Liver (tissue), 9 donors: ENCODE measurements around the gene LRP5. TPM values are rescaled to one million over a fixed set of nuclear protein-coding genes. Genes with fewer than 3 reads are reported as not detected.

Experiments used
- DNase-seq: peaks from one replicate; pipeline ENCODE4 v3.0.0-alpha.2; 2017; ENCODE audit warnings: low spot score
- H3K27ac ChIP-seq, 2 donors: one replicate each; pipeline ENCODE4 v1.7.0; 2013; ENCODE audit warnings: inconsistent platforms in 2 of 2, low read length in 2 of 2, control low read depth in 1 of 2, low read depth in 1 of 2, mild to moderate bottlenecking in 1 of 2
- H3K27me3 ChIP-seq, 4 donors: one replicate each; pipeline versions ENCODE4 v1.6.1 to v1.7.0; 2013; ENCODE audit warnings: low read length in 3 of 4, inconsistent platforms in 1 of 4, mild to moderate bottlenecking in 1 of 4, moderate library complexity in 1 of 4; ENCODE audit not compliant: control insufficient read depth in 4 of 4, insufficient read depth in 4 of 4
- H3K36me3 ChIP-seq, 4 donors: one replicate each; pipeline versions ENCODE4 v1.6.1 to v1.7.0; 2013; ENCODE audit warnings: low read length in 3 of 4, mild to moderate bottlenecking in 3 of 4, low read depth in 1 of 4, moderate library complexity in 1 of 4; ENCODE audit not compliant: control insufficient read depth in 4 of 4, insufficient read depth in 3 of 4
- H3K4me1 ChIP-seq, 4 donors: one replicate each; pipeline versions ENCODE4 v1.6.1 to v1.7.0; 2013; ENCODE audit warnings: low read length in 3 of 4, mild to moderate bottlenecking in 3 of 4, moderate library complexity in 1 of 4; ENCODE audit not compliant: control insufficient read depth in 4 of 4, insufficient read depth in 4 of 4
- H3K4me3 ChIP-seq, 3 donors: one replicate each; pipeline versions ENCODE4 v1.6.1 to v1.7.0; 2013; ENCODE audit warnings: low read length in 3 of 3, control low read depth in 1 of 3, low read depth in 1 of 3, mild to moderate bottlenecking in 1 of 3
- H3K9ac ChIP-seq, 2 donors: one replicate each; pipeline ENCODE4 v1.7.0; 2013; ENCODE audit warnings: low read length in 2 of 2, mild to moderate bottlenecking in 2 of 2, moderate library complexity in 2 of 2, control low read depth in 1 of 2, low read depth in 1 of 2
- H3K9me3 ChIP-seq, 4 donors: one replicate each; pipeline versions ENCODE4 v1.6.1 to v1.7.0; 2013; ENCODE audit warnings: low read length in 3 of 4; ENCODE audit not compliant: control insufficient read depth in 4 of 4
- EGR1 ChIP-seq, 2 donors: IDR thresholded peaks; 2 replicates each; pipeline ENCODE4 v1.6.1; 2016 to 2018; ENCODE audit warnings: antibody characterized with exemption in 2 of 2, low read depth in 2 of 2
- FOXA1 ChIP-seq: IDR thresholded peaks from 2 replicates; pipeline ENCODE4 v1.6.1; 2016; ENCODE audit warnings: antibody characterized with exemption
- FOXA2 ChIP-seq: IDR thresholded peaks from 2 replicates; pipeline ENCODE4 v1.6.1; 2016; ENCODE audit warnings: antibody characterized with exemption
- GABPA ChIP-seq, 2 donors: IDR thresholded peaks in 1 of 2; conservative IDR thresholded peaks in 1 of 2; 2 replicates each; pipeline ENCODE4 v1.6.1; 2016; ENCODE audit warnings: antibody characterized with exemption in 2 of 2, mild to moderate bottlenecking in 1 of 2, moderate library complexity in 1 of 2
- HNF4A ChIP-seq, 2 donors: conservative IDR thresholded peaks; 2 replicates each; pipeline ENCODE4 v1.6.1; 2016; ENCODE audit warnings: antibody characterized with exemption in 2 of 2, mild to moderate bottlenecking in 2 of 2
- HNF4G ChIP-seq: IDR thresholded peaks from 2 replicates; pipeline ENCODE4 v1.6.1; 2016; ENCODE audit warnings: antibody characterized with exemption
- JUND ChIP-seq, 2 donors: IDR thresholded peaks; 2 replicates each; pipeline ENCODE4 v1.6.1; 2016; ENCODE audit warnings: antibody characterized with exemption in 2 of 2
- NR2F2 ChIP-seq: IDR thresholded peaks from 2 replicates; pipeline ENCODE4 v1.6.1; 2016; ENCODE audit warnings: antibody characterized with exemption
- RAD21 ChIP-seq, 2 donors: IDR thresholded peaks; 2 replicates each; pipeline ENCODE4 v1.6.1; 2016; ENCODE audit warnings: antibody characterized with exemption in 2 of 2, mild to moderate bottlenecking in 2 of 2
- RXRA ChIP-seq, 2 donors: IDR thresholded peaks; 2 replicates each; pipeline ENCODE4 v1.6.1; 2017 to 2018; ENCODE audit warnings: antibody characterized with exemption in 2 of 2, mild to moderate bottlenecking in 1 of 2
- SP1 ChIP-seq: IDR thresholded peaks from 2 replicates; pipeline ENCODE4 v1.6.1; 2018; ENCODE audit warnings: antibody characterized with exemption, mild to moderate bottlenecking
- TAF1 ChIP-seq: conservative IDR thresholded peaks from 2 replicates; pipeline ENCODE4 v1.6.1; 2016; ENCODE audit warnings: antibody characterized with exemption, mild to moderate bottlenecking
- YY1 ChIP-seq: IDR thresholded peaks from 2 replicates; pipeline ENCODE4 v1.6.1; 2016; ENCODE audit warnings: antibody characterized with exemption, mild to moderate bottlenecking
- WGBS: extraction: QIAGEN DNeasy Blood & Tissue Kit; methylation state at CpG from one replicate; pipeline ENCODE4 v1.1.7; 2013; 5-methylcytosine and 5-hydroxymethylcytosine counted together
- polyA plus RNA-seq, 2 donors: library from polyadenylated mRNA; stranded (reverse) in 1 of 2; unstranded in 1 of 2; fragments of 200-250 nt in 1 of 2; fragments of >200 nt in 1 of 2; fragmentation: Nextera tagmentation in 1 of 2; extraction: Ambion mirVana in 1 of 2; gene quantifications; one replicate each; pipeline versions ENCODE4 v1.2.1 to v1.2.3, GENCODE V29; 2013 to 2015
- total RNA-seq, 2 donors: library from RNA; depleted of rRNA; stranded (reverse); fragments of >200 nt; gene quantifications; one replicate each; pipeline ENCODE4 v1.2.3, GENCODE V29; 2014
- TF ChIP-seq, protein P1 (sequence below): IDR thresholded peaks from 2 replicates; pipeline ENCODE4 v1.6.1; 2016; ENCODE audit warnings: antibody characterized with exemption
- TF ChIP-seq, protein P2 (sequence below): IDR thresholded peaks from 2 replicates; pipeline ENCODE4 v1.6.1; 2016; ENCODE audit warnings: antibody characterized with exemption
- TF ChIP-seq, protein P3 (sequence below): fragments of 150-350 bp; IDR thresholded peaks from 2 replicates; pipeline ENCODE4 v1.5.1; 2017; ENCODE audit warnings: improper control_type of control experiment, low read depth, low read length; ENCODE audit not compliant: missing input control
- TF ChIP-seq, protein P4 (sequence below): IDR thresholded peaks from 2 replicates; pipeline ENCODE4 v1.6.1; 2016; ENCODE audit warnings: antibody characterized with exemption, mild to moderate bottlenecking
- TF ChIP-seq, protein P5 (sequence below): IDR thresholded peaks from 2 replicates; pipeline ENCODE4 v1.6.1; 2016; ENCODE audit warnings: antibody characterized with exemption
- donor health status: healthy.
- donor health status: healthy.
- donor health status: healthy.
- donor health status: healthy.
- donor health status: healthy.

The LRP5 gene
- total and polyA plus RNA-seq, 4 donors = 48.9 to 99.3 (median 71.3) TPM

DNA sequence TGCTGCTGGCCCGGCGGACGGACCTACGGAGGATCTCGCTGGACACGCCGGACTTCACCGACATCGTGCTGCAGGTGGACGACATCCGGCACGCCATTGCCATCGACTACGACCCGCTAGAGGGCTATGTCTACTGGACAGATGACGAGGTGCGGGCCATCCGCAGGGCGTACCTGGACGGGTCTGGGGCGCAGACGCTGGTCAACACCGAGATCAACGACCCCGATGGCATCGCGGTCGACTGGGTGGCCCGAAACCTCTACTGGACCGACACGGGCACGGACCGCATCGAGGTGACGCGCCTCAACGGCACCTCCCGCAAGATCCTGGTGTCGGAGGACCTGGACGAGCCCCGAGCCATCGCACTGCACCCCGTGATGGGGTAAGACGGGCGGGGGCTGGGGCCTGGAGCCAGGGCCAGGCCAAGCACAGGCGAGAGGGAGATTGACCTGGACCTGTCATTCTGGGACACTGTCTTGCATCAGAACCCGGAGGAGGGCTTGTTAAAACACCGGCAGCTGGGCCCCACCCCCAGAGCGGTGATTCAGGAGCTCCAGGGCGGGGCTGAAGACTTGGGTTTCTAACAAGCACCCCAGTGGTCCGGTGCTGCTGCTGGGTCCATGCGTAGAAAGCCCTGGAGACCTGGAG lies 74.1 kb downstream of the LRP5 start:
- TF ChIP-seq RXRA (IDR thresholded peaks at IDR 0.05) (peak; percentile 53 to 61), JUND (IDR thresholded peaks at IDR 0.05) (no peak), HNF4A (conservative IDR thresholded peaks at IDR 0.05) (peak; percentile 30 to 55)
- Histone ChIP-seq H3K27ac (peak overlapping the region; percentile 79 to 83), H3K4me1 (peaks cover 16 to 65% (median 46%) of the 10 kb centered on the region in 4 donors), H3K27me3 (no peaks in the 10 kb centered on the region), H3K36me3 (peaks cover 0 to 7% (median under 1%) of the 10 kb centered on the region in 4 donors), H3K9me3 (no peaks in the 10 kb centered on the region), H3K4me3 (peak overlapping the region in 1 of 3 donors; percentile 12), H3K9ac (no peak overlapping the region)
- no peak for DNase-seq
- WGBS = 79% methylated on average over 52 of the region's 52 CpGs

DNA sequence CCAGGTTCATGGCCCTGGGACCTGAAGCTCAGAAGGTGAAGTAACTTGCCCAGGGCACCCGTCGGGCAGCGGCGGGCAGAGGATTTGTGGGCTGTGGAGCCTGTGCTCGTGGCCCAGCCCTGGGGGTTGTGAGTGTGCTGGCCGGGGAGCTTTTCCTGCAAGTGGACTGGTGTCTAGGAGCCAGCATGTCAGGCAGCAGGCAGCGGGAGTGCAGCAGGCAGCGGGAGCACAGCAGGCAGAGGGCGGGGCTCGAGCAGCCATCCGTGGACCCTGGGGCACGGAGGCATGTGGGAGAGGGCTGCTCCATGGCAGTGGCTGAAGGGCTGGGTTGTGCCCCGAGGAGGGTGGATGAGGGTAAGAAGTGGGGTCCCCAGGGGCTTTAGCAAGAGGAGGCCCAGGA lies 75.4 kb downstream of the LRP5 start:
- Histone ChIP-seq H3K27ac (peak overlapping the region; percentile 79 to 83), H3K27me3 (no peaks in the 10 kb centered on the region), H3K4me3 (no peak overlapping the region), H3K36me3 (peaks cover 2 to 13% (median 3%) of the 10 kb centered on the region in 4 donors), H3K4me1 (peaks cover 14 to 52% (median 37%) of the 10 kb centered on the region in 4 donors), H3K9ac (no peak overlapping the region), H3K9me3 (no peaks in the 10 kb centered on the region)
- TF ChIP-seq, protein P1, sequence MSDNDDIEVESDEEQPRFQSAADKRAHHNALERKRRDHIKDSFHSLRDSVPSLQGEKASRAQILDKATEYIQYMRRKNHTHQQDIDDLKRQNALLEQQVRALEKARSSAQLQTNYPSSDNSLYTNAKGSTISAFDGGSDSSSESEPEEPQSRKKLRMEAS = no peak
- peak in 1 of 2 donors; percentile 40 for TF ChIP-seq RXRA (IDR thresholded peaks at IDR 0.05)
- TF ChIP-seq RAD21 (IDR thresholded peaks at IDR 0.05) = peak in 1 of 2 donors; percentile 9
- TF ChIP-seq HNF4A (conservative IDR thresholded peaks at IDR 0.05) = peak in 1 of 2 donors; percentile 12
- DNase-seq = no peak
- 45% methylated on average over 13 of the region's 13 CpGs for WGBS

DNA sequence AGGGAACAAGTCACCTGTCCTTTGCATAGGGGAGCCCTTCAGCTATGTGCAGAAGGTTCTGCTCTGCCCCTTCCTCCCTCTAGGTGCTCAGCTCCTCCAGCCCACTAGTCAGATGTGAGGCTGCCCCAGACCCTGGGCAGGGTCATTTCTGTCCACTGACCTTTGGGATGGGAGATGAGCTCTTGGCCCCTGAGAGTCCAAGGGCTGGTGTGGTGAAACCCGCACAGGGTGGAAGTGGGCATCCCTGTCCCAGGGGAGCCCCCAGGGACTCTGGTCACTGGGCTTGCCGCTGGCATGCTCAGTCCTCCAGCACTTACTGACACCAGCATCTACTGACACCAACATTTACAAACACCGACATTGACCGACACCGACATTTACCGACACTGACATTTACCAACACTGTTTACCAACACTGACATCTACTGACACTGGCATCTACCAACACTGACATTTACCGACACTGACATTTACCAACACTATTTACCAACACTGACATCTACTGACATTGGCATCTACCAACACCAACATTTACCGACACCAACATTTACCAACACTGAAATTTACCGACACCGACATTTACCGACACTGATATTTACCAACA lies 76.3 kb downstream of the LRP5 start:
- Histone ChIP-seq H3K9me3 (no peaks in the 10 kb centered on the region), H3K27ac (peak overlapping the region; percentile 79 to 83), H3K36me3 (peaks cover 2 to 16% (median 5%) of the 10 kb centered on the region in 4 donors), H3K27me3 (no peaks in the 10 kb centered on the region), H3K4me1 (peaks cover 12 to 44% (median 30%) of the 10 kb centered on the region in 4 donors), H3K9ac (no peak overlapping the region), H3K4me3 (no peak overlapping the region)
- no peak for DNase-seq
- peak; percentile 65 for TF ChIP-seq SP1
- TF ChIP-seq GABPA (IDR thresholded peaks at IDR 0.05 in 1 of 2, conservative IDR thresholded peaks at IDR 0.05 in 1 of 2) = no peak
- TF ChIP-seq JUND (IDR thresholded peaks at IDR 0.05) = peak in 1 of 2 donors; percentile 22
- TF ChIP-seq HNF4G = peak; percentile 66
- TF ChIP-seq FOXA1 = peak; percentile 87
- peak; percentile 79 to 89 for TF ChIP-seq RXRA (IDR thresholded peaks at IDR 0.05)
- TF ChIP-seq, protein P1 = no peak
- no peak for TF ChIP-seq EGR1 (IDR thresholded peaks at IDR 0.05; ENCODE audit: low read depth in 2 of 2)
- peak; percentile 73 to 90 for TF ChIP-seq HNF4A (conservative IDR thresholded peaks at IDR 0.05)
- no peak for TF ChIP-seq TAF1
- TF ChIP-seq, protein P2, sequence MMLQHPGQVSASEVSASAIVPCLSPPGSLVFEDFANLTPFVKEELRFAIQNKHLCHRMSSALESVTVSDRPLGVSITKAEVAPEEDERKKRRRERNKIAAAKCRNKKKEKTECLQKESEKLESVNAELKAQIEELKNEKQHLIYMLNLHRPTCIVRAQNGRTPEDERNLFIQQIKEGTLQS = no peak
- peak; percentile 57 to 60 for TF ChIP-seq RAD21 (IDR thresholded peaks at IDR 0.05)
- peak; percentile 58 for TF ChIP-seq YY1
- TF ChIP-seq, protein P3, sequence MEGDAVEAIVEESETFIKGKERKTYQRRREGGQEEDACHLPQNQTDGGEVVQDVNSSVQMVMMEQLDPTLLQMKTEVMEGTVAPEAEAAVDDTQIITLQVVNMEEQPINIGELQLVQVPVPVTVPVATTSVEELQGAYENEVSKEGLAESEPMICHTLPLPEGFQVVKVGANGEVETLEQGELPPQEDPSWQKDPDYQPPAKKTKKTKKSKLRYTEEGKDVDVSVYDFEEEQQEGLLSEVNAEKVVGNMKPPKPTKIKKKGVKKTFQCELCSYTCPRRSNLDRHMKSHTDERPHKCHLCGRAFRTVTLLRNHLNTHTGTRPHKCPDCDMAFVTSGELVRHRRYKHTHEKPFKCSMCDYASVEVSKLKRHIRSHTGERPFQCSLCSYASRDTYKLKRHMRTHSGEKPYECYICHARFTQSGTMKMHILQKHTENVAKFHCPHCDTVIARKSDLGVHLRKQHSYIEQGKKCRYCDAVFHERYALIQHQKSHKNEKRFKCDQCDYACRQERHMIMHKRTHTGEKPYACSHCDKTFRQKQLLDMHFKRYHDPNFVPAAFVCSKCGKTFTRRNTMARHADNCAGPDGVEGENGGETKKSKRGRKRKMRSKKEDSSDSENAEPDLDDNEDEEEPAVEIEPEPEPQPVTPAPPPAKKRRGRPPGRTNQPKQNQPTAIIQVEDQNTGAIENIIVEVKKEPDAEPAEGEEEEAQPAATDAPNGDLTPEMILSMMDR = peak; percentile 10
- TF ChIP-seq, protein P4, sequence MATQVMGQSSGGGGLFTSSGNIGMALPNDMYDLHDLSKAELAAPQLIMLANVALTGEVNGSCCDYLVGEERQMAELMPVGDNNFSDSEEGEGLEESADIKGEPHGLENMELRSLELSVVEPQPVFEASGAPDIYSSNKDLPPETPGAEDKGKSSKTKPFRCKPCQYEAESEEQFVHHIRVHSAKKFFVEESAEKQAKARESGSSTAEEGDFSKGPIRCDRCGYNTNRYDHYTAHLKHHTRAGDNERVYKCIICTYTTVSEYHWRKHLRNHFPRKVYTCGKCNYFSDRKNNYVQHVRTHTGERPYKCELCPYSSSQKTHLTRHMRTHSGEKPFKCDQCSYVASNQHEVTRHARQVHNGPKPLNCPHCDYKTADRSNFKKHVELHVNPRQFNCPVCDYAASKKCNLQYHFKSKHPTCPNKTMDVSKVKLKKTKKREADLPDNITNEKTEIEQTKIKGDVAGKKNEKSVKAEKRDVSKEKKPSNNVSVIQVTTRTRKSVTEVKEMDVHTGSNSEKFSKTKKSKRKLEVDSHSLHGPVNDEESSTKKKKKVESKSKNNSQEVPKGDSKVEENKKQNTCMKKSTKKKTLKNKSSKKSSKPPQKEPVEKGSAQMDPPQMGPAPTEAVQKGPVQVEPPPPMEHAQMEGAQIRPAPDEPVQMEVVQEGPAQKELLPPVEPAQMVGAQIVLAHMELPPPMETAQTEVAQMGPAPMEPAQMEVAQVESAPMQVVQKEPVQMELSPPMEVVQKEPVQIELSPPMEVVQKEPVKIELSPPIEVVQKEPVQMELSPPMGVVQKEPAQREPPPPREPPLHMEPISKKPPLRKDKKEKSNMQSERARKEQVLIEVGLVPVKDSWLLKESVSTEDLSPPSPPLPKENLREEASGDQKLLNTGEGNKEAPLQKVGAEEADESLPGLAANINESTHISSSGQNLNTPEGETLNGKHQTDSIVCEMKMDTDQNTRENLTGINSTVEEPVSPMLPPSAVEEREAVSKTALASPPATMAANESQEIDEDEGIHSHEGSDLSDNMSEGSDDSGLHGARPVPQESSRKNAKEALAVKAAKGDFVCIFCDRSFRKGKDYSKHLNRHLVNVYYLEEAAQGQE = peak; percentile 54
- peak; percentile 40 for TF ChIP-seq NR2F2
- TF ChIP-seq FOXA2 = peak; percentile 93
- TF ChIP-seq, protein P5, sequence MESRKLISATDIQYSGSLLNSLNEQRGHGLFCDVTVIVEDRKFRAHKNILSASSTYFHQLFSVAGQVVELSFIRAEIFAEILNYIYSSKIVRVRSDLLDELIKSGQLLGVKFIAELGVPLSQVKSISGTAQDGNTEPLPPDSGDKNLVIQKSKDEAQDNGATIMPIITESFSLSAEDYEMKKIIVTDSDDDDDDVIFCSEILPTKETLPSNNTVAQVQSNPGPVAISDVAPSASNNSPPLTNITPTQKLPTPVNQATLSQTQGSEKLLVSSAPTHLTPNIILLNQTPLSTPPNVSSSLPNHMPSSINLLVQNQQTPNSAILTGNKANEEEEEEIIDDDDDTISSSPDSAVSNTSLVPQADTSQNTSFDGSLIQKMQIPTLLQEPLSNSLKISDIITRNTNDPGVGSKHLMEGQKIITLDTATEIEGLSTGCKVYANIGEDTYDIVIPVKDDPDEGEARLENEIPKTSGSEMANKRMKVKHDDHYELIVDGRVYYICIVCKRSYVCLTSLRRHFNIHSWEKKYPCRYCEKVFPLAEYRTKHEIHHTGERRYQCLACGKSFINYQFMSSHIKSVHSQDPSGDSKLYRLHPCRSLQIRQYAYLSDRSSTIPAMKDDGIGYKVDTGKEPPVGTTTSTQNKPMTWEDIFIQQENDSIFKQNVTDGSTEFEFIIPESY = no peak
- WGBS = 45% methylated on average over 11 of the region's 11 CpGs
